HepG2 (cell line): ENCODE results near the gene GALNT1. TPM values are rescaled to one million over a fixed set of nuclear protein-coding genes. Genes with fewer than 3 reads are reported as not detected.

Experiments used
- ATF7 ChIP-seq, 2 experiments: fragments of 450-650 bp in 1 of 2; sonication (generic) in 1 of 2; formaldehyde crosslinking in 1 of 2; IDR thresholded peaks; 2 replicates each; pipeline versions ENCODE4 v1.4.0 to v1.6.1; 2016 to 2020; ENCODE audit warnings: antibody characterized with exemption in 1 of 2, mild to moderate bottlenecking in 1 of 2, missing genetic modification reagents in 1 of 2
- GFI1 ChIP-seq: sonication (generic); formaldehyde crosslinking; IDR thresholded peaks from 2 replicates; pipeline ENCODE4 v1.5.0; 2020; ENCODE audit warnings: missing genetic modification reagents, mild to moderate bottlenecking, borderline replicate concordance
- IRX3 ChIP-seq: sonication (generic); formaldehyde crosslinking; IDR thresholded peaks from 2 replicates; pipeline ENCODE4 v1.8.1; 2023; ENCODE audit warnings: mild to moderate bottlenecking, low read depth, missing genetic modification reagents, borderline replicate concordance
- MIER3 ChIP-seq: IDR thresholded peaks from 2 replicates; pipeline ENCODE4 v1.6.1; 2016; ENCODE audit warnings: missing compliant biosample characterization, borderline replicate concordance
- NCOA2 ChIP-seq: sonication (generic); formaldehyde crosslinking; IDR thresholded peaks from 2 replicates; pipeline ENCODE4 v1.8.0; 2022; ENCODE audit warnings: inconsistent platforms
- PHB2 ChIP-seq: fragments of 450-650 bp; IDR thresholded peaks from 2 replicates; pipeline ENCODE4 v1.6.1; 2018; ENCODE audit not compliant: partially characterized antibody
- POGZ ChIP-seq: sonication (generic); formaldehyde crosslinking; IDR thresholded peaks from 2 replicates; pipeline ENCODE4 v1.4.0; 2020; ENCODE audit warnings: mild to moderate bottlenecking, missing genetic modification reagents
- SAP130 ChIP-seq: IDR thresholded peaks from 2 replicates; pipeline ENCODE4 v1.6.1; 2016; ENCODE audit warnings: low read depth
- TFAP4 ChIP-seq: sonication (generic); IDR thresholded peaks from 2 replicates; pipeline ENCODE4 v1.6.1; 2016; ENCODE audit warnings: low read depth, borderline replicate concordance
- TP53 ChIP-seq: sonication (generic); formaldehyde crosslinking; conservative IDR thresholded peaks from 2 replicates; pipeline ENCODE4 v1.4.0; 2020; ENCODE audit warnings: missing genetic modification reagents
- ZNF142 ChIP-seq: sonication (generic); formaldehyde crosslinking; IDR thresholded peaks from 2 replicates; pipeline ENCODE4 v1.4.0; 2020; ENCODE audit warnings: missing genetic modification reagents
- ZNF180 ChIP-seq: sonication (generic); formaldehyde crosslinking; IDR thresholded peaks from 2 replicates; pipeline ENCODE4 v1.4.0; 2020; ENCODE audit warnings: low read depth, missing genetic modification reagents, borderline replicate concordance
- ZNF24 ChIP-seq: fragments of 450-650 bp; IDR thresholded peaks from 2 replicates; pipeline ENCODE4 v1.6.1; 2017; ENCODE audit warnings: antibody characterized with exemption, mild to moderate bottlenecking
- ZNF3 ChIP-seq: IDR thresholded peaks from 2 replicates; pipeline ENCODE4 v1.7.0; 2017; ENCODE audit warnings: inconsistent platforms
- ZNF547 ChIP-seq: sonication (generic); formaldehyde crosslinking; IDR thresholded peaks from 2 replicates; pipeline ENCODE4 v1.5.1; 2020; ENCODE audit warnings: mild to moderate bottlenecking, missing genetic modification reagents
- ZNF556 ChIP-seq: sonication (generic); formaldehyde crosslinking; IDR thresholded peaks from 2 replicates; pipeline ENCODE4 v1.4.0; 2020; ENCODE audit warnings: mild to moderate bottlenecking, missing genetic modification reagents, borderline replicate concordance
- ZNF605 ChIP-seq: sonication (generic); formaldehyde crosslinking; IDR thresholded peaks from 2 replicates; pipeline ENCODE4 v1.8.0; 2022; ENCODE audit warnings: mild to moderate bottlenecking, missing genetic modification reagents
- ZNF780A ChIP-seq: sonication (generic); formaldehyde crosslinking; IDR thresholded peaks from 2 replicates; pipeline ENCODE4 v1.8.0; 2022; ENCODE audit warnings: mild to moderate bottlenecking, missing genetic modification reagents, moderate library complexity
- polyA plus RNA-seq, 8 experiments: library from polyadenylated mRNA; depleted of rRNA in 3 of 8; stranded (reverse) in 7 of 8; unstranded in 1 of 8; fragments of >200 nt; fragmentation: Illumina TruSeq in 4 of 8; extraction: Trizol in 4 of 8; gene quantifications; 2 replicates each; pipeline versions ENCODE4 v1.2.1 to v1.2.3, GENCODE V29; 2011 to 2016; ENCODE audit warnings: low read depth in 4 of 8, missing spikeins in 1 of 8, mixed read lengths in 1 of 8; ENCODE audit not compliant: insufficient read depth in 1 of 8
- total RNA-seq, 5 experiments: library from RNA; depleted of rRNA; stranded (reverse); fragments of >200 nt; fragmentation: Illumina TruSeq; extraction: Trizol; gene quantifications; 2 replicates each; pipeline ENCODE4 v1.2.3, GENCODE V29; 2016; ENCODE audit warnings: low read depth in 1 of 5
- TF ChIP-seq, protein P1 (sequence below): sonication (generic); formaldehyde crosslinking; IDR thresholded peaks from 2 replicates; pipeline ENCODE4 v1.4.0; 2020; ENCODE audit warnings: mild to moderate bottlenecking, missing genetic modification reagents

The GALNT1 gene
- total and polyA plus RNA-seq, 2 of the 13 experiments (the other 11 are each of a cell fraction or from before 2014, with no cell fraction given) = 41.1 to 100 TPM

- TF ChIP-seq, protein P1, sequence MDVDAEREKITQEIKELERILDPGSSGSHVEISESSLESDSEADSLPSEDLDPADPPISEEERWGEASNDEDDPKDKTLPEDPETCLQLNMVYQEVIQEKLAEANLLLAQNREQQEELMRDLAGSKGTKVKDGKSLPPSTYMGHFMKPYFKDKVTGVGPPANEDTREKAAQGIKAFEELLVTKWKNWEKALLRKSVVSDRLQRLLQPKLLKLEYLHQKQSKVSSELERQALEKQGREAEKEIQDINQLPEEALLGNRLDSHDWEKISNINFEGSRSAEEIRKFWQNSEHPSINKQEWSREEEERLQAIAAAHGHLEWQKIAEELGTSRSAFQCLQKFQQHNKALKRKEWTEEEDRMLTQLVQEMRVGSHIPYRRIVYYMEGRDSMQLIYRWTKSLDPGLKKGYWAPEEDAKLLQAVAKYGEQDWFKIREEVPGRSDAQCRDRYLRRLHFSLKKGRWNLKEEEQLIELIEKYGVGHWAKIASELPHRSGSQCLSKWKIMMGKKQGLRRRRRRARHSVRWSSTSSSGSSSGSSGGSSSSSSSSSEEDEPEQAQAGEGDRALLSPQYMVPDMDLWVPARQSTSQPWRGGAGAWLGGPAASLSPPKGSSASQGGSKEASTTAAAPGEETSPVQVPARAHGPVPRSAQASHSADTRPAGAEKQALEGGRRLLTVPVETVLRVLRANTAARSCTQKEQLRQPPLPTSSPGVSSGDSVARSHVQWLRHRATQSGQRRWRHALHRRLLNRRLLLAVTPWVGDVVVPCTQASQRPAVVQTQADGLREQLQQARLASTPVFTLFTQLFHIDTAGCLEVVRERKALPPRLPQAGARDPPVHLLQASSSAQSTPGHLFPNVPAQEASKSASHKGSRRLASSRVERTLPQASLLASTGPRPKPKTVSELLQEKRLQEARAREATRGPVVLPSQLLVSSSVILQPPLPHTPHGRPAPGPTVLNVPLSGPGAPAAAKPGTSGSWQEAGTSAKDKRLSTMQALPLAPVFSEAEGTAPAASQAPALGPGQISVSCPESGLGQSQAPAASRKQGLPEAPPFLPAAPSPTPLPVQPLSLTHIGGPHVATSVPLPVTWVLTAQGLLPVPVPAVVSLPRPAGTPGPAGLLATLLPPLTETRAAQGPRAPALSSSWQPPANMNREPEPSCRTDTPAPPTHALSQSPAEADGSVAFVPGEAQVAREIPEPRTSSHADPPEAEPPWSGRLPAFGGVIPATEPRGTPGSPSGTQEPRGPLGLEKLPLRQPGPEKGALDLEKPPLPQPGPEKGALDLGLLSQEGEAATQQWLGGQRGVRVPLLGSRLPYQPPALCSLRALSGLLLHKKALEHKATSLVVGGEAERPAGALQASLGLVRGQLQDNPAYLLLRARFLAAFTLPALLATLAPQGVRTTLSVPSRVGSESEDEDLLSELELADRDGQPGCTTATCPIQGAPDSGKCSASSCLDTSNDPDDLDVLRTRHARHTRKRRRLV = no peak
- TF ChIP-seq PHB2 (no peak), ZNF780A (CRISPR knock-in tag) (no peak), IRX3 (CRISPR knock-in tag) (no peak), MIER3 (0 out of 2 replicates have a peak, but pooled peaks have one; percentile 52), POGZ (CRISPR knock-in tag) (peak; percentile 87), ZNF24 (no peak), TP53 (CRISPR knock-in tag) (no peak), ZNF605 (peak; percentile 38; the same call in 1 of the 2 replicates), ZNF180 (CRISPR knock-in tag) (no peak), ZNF3 (CRISPR knock-in tag) (no peak), ATF7 (IDR thresholded peaks at IDR 0.05) (no peak), ATF7 (CRISPR knock-in tag; IDR thresholded peaks at IDR 0.05) (no peak), GFI1 (CRISPR knock-in tag) (peak; percentile 45), TFAP4 (peak; percentile 26), ZNF556 (CRISPR knock-in tag) (peak; percentile 66; the same call in 1 of the 2 replicates), ZNF547 (CRISPR knock-in tag) (no peak), ZNF142 (CRISPR knock-in tag) (no peak), SAP130 (peak; percentile 75), NCOA2 (CRISPR knock-in tag) (peak; percentile 91)
These were observed 134.8 kb downstream of the GALNT1 start (continued) for GRCh38 chr18:35716169-35716831.
